NK-92 treated with Interleukin-12 subunit alpha and Interleukin-12 subunit beta, amount 100 ng/mL, for 24 hours (cell line): ENCODE data around the gene DOK6.

Source experiments
- DNase-seq: peaks from one replicate; lab custom pipeline; 2025; lab: John Stamatoyannopoulos, UW

Gene DOK6

DNA sequence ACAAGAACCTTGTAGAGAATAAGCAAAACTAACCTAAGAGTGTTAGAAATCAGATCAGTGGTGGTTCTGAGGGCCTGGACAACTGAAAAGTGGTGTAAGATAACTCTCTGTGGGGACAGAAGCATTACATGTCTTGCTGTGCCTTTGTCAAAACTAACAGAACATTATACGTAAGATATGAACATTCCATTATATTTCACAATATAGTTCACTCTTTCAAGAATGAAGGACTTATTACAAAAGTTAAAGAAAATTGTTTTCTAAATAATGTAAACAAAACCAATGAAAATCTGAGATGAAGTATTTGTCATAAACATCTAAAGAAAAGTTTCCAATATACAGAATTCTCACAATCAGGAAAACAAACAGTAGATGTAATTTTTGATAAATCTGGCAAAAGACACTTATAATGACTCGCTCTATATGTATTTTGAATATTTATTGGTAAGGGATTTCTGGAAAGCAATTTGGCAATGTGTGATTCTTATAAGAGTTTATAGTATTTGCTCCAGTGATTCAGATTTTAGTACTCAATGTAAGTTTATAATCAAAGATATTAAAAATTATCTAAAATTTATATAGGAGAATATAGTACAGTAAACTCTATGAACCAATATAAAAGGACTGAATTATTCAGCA lies 288.6 kb downstream of the DOK6 start:
- no peak for DNase-seq

DNA sequence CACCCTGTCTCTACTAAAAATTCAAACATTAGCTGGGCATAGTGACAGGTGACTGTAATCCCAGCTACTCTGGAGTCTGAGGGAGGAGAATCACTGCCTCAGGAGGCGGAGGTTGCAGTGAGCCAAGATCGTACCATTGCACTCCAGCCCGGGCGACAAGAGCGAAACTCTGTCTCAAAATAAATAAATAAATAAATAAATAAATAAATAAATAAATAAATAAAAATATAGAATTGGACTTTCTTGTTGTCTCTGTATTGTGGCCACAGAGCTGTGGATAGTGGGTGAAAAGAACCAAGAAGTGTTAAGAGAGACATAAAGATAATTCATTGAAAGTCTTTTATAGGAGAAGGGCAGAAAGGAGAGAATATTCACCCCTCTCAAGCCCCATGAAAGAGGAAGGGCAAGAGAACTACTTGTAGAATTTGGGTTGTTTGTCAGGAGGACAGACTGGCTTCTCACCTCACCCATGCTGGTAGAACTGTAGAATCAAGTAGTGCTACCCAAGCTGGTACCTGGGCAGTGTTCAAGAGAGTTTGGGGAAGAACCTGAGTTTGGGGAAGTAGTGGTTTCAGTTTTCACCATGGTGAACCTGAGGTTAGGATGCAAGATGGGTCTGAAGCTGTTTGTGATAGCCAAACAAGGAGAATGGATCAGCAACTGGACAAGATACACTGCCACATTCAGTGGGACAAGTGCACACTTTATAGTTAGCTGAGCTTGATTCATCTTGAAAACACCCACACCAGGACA lies 290.5 kb downstream of the DOK6 start:
- no peak for DNase-seq

DNA sequence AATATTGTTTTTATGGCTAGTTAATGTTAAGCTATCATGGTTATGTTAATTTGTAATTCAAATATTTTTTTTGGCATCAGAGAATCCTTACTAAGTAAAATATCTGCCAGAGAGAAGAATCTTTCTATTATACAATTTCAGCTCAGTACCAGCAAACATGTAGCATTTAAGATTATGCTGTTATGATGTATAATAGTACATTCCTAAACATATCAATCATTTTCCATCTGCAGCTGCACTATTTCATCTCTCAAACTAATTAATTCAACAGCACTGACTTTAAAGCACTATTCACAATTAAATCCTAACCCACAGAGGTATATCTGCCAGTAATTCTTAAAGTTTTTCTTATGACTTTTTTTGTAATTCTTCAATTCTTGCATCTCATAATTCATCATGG lies 296.4 kb downstream of the DOK6 start:
- DNase-seq: no peak

DNA sequence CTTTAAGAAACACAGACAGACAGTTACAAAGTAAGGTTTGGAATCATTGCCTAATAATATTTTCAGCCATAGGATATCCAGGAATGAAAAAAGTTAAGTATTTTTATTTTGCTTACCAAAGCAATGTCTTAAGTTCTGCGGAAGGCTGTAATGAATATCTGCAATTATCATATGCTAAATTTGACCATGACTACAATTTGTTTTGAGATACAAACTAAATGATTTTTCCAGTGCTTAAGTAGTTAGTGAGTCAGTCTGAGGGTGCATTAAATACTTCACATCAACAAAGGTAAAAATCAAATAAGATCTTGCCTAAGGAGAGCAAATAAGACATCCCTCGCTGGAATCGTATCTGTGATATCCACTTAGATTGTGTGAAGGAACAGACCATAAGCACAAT lies 297.0 kb downstream of the DOK6 start:
- no peak for DNase-seq

DNA sequence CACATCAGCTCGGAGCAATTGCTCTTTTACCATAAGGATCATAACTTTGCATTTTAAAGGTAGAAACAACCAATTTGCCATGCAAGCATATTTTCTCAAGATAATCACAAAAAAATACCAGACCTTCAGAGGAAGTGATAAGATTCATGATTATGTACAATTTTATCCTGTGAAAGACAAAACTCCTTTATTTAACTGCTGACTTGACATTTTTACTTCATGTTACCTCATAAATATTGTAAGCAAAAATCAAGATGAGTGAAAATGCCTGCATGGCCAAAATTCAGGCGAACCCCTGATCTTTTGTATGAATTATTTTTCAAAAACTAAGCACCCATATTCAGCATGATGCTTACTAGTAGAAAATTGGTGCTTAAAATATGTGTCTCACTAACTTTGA lies 300.6 kb downstream of the DOK6 start:
- DNase-seq: no peak

DNA sequence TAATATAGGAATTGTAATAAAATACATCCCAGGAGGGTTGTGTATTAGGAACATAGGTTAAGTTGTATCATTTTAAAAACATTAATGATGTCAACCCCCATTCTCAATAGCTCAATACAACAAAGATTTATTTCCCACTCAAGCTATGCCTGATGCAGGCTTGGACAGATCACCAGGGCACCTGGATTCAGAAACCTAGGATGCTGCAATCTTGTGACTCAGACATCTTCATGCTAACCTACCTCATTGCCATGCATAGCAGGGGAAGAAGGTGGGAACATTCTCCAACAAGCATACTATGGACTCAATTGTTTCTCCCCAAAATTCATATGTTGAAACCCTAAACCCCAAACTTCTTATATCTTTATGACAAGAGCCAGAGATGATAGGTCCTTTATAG lies 302.8 kb downstream of the DOK6 start:
- DNase-seq: no peak

DNA sequence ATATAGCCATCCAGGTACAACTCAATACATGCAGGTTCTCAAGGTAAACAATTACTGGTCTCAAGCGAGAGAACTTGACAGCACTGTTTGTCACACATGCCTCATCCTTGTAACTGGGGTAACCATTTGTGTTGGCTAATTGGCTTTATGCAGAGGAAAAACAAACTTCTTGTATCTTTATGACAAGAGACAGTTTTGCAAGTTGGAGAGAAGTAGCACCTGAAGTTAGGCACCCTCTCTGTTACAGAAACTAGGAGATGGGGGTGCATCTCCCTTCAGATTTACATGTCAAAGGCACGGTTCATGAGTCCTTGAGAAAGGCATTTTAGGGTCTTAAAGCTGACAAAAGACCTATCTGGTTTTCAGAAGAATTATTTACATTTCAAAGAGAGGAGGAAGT lies 305.3 kb downstream of the DOK6 start:
- no peak for DNase-seq

DNA sequence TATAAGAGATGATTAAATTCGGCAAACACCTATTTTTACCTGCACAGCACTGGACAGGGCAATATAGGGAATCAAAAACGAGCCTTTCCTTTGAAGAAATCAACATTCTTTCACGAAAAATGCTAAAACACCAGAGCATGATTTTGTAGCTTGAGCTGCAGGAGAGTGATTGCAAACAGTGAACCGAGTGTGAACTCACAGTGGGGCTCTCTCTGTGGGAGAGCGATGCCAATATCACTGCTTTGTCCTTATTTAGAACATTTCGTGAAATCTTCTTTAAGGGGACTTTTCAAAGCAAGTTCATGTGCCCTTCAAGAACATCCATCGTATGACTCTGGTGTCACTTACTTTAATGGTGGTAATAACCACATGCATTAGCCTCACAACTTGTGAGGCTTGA lies 308.2 kb downstream of the DOK6 start:
- DNase-seq: no peak

DNA sequence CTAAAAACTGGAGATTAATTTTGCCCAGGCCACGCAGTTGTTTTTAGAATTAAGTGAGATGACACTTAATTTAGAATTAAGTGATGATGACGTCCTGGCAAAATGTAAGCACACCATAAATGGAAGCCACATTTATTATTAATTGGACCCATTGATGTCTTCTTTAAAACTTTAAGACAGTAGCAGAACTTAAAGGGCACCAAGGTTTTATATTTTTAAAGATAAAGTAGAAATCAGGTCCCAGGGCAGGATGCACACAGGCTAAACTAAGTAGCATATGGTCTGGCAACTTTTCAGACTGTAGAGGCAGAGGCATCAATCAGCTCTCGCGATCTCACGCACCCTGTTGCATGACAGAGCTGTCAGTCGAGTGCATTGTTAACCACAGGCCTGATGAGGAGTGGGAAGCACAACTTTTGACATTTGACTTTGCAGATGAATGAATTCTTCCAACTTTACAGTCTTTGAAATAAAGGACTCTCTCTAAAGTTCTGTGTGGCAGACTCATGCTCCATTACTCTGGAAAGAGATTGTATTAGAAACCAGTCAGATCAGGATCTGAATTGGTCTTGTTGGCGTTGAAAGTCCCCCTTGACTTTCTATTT lies 314.6 kb downstream of the DOK6 start:
- DNase-seq: no peak

DNA sequence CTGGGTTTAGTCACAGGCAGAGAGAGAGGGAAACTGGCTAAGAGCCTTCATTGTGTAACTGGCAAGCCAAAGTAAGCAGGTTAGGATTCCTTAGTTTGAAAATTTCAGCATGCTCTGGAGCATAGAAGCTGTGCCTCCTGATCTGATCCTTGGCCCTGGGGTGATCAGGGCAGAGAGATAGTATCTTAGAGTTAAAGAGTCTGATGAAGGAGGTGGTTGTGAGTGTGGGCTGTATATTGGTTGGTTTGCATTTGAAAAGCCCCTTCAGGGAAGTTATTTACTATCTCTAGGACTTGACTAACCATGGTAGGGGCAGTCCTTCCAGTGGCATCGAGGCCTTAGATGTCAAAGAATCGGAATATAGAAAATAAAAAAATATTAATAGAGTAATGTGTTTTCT lies 316.9 kb downstream of the DOK6 start:
- no peak for DNase-seq

DNA sequence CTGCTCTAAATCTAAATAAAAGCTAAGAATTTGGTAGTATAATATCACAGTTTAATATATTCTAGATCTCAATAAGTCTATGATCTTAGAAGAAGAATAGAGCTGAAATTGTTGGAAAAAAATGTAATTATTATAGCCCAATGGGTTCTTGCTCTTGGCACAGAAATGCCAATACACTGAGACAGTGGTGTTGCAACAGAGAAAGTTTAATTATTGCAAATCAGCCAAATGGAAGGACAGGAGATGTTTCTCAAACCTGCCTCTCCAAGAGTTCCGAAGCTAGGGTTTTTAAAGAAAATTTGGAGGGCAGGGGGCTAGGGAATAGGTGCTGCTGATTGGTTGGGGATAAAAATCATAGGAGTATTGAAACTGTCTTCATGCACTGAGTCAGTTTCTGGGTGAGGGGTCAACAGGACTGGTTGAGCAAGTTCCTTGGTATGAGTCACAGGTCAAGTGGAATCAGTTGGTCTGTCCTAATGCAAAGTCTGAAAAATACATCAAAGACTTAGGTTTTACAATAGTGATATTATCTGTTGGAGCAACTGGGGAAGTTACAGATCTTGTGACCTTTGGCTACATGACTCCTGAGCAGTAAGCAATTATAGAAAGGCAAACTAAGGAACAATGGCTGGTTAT lies 318.3 kb downstream of the DOK6 start:
- DNase-seq: no peak

DNA sequence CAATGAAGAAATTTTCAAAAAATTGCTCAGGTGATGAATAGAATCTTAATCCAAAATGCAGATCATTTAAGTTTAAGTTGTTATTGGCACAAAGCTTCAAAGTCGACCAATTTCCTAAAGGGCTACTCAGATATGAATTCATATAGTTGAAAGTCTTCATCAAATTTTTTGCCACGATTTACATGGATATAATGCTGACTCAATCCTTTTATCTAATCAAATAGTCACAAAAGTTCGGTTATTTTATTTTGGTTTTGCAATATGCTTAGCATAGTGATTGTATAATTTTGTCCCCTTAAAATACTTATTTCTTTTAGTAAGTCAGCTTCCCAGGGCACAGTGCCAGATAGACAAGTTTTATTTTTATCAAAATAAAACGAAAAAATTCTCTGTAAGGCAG lies 319.7 kb downstream of the DOK6 start:
- DNase-seq: no peak

DNA sequence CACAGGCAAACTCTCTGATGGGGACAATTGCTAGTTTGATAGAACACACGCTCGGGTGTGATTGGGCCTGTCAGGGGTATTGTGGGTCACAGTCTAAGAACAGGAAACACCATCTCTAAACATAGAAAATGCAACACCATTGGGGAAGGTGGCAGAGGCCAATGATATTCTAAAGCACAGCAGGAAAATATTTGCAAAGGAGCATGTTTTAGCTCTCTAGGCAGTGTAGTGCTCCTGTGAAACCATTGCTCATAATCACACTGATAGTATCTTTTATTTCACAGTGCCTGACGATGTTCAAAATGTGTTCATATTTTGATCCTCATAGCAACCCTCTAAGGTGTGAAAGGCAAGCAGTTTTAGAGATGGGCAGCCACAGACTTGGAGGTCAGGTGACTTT lies 322.7 kb downstream of the DOK6 start:
- no peak for DNase-seq

DNA sequence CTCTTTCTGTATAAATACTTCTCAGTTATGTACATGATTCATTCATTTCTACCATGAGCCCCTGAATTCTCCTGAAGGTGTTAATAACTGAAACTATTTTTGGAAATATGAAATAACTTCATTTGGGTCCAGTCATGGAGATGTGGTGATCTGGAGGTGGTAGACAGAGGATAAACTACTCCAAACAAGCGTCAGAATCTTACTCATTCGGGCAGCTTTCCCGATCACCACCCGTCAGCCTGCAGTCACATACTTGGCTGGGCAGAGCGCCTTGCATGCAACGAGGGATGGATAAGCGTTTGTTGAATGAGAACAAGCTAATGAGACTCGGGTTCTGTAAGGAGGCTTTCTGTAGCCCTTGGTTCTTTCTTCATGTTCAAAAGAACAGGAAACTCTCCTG lies 324.3 kb downstream of the DOK6 start:
- DNase-seq: no peak

DNA sequence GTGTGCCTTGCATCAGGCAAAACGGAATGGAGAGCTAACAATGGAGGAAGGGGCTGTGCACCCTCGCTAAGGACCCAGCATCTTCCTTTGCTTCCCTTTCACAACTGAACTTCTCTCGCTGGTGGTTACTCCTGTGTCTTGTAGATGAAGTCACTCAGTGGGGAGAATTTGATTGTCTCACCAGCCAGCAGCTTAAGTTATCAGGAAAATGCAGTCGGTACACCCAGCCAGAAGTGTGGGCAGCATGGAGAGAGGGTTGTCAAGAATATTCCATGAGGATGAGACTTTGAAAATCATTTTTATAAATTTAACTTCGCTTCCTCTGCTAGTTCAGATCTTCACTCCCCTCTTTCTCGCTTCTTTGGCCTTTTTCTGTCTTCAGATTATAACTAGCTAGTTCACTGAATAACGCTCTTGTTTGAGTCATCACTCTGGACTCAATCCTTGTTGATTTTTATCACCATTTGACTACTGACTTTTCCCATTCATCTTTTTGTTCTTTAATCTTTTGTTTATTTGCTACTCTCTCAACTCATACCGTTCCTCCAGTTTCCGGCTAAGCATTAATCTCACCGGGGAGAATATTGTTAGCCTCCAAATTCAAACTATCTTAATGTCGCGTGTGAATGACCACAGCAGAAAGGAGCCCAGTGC lies 325.3 kb downstream of the DOK6 start:
- no peak for DNase-seq

DNA sequence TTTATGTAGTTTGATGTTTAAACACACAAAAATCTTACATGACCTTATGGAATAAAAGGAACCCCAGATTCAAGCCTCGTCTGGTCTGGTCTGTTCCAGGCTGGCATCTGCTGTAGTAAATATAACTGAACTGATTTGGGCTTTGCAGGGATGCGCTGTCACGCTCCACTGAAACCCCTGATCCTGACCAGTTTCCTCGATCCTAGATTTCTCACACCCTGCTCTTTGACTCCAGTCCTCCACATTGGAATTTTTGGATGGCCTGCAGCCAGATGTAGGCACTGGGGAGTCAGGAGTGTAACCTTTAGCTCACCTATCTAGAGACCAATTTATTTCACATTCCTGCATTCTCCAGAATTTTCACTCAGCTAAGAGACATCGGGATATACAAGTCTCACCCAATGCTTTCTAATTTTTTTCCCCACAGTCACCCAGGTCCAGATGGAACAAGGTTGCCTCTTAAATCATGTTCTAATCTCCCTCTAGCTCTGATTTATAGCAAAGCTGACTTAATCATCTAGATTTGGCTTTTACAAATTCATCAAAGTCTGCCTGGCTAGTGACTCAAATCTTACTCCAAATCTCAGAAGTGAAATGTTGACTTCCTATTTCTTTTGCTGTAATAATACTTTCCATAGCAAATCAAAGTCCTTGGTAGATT lies 327.4 kb downstream of the DOK6 start:
- no peak for DNase-seq

DNA sequence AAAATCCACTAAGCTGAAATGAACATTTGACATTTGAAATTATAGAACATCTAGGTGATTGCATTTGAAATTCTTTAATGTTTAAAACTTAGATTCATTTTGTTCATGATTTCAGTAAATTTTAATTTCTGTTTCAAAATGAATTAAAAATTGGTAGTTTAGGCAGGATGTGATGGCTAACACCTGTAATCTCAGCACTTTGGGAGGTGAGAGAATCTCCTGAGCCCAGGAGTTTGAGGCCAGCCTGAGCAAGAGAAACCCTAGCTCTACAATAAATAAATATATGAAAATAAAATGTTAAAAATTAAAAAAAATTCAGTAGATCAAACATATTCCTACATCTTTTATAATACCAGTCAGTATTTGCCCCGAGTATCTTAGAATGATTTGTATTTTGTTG lies 330.0 kb downstream of the DOK6 start:
- DNase-seq: no peak

DNA sequence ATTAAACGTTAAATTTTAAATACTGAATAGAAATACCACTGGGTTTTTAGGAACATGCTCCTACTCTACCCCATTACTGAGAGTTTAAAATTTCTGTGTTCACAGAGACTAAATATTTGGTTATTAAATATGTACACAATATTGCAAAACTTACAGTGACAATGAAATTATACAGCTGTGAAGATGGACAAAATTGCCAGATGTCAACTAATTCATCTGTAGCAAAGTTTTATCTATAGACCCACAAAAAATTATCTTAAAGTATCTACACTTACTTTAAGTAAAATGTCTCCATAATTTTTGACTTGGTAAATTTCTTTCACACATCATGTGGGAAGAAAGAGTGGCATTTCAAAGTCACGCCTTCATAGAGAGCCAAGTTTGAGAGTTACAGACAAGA lies 333.8 kb downstream of the DOK6 start:
- no peak for DNase-seq

DNA sequence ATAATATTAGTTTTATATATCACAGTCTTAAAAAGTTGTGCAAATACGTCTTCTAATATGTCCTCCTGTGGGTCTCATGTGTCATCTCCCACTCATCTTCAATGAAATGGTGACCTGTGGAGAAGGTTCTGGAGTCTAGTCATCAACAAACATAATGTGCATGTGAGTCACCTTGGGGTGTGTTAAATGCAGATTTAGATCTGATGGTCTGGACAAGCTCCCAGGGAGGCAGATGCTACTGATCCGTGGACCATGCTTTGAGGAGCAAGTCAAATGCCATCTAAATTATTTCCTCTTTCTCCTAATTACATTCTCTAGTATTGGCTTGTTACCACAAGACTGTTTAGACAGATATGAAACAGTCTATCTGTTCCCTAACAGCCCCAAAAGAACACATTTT lies 336.0 kb downstream of the DOK6 start:
- DNase-seq: no peak

DNA sequence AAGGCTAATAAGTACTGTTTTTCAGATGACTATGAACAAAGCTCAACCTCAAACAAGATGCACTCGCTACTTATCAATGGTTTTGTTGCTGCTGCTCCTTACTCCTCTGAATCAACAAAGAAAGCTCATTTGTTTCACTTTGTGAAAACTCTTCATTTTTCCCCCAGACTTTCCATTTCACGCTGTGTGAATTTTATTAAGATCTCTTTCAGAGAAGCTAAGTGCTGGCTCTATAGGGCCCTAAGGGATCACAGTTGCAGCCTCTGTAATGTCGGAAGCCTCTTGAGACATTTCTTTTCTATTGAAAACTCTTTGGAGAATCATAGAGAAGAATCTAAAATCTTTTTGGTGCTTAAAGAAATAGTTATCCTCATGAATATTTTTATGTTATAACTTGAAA lies 337.2 kb downstream of the DOK6 start:
- no peak for DNase-seq

DNA sequence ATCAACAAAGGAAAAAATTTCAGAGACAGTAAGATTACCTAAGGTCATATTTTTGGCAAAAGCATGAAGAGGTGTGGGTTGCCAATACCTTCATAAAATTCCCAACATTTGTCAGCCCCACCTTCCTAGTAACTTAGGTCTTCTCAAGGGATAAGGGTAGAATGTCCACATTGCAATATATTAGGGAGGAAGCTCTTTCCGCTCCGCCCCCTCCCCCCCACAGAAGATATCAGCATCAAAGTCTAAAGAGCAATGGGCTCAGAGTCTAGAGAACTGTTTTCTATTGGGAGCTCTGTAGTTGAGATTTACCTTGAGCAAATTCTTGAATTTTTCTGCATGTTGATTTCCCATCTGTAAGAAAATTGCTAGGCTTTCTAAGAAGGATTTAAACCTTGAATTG lies 346.7 kb downstream of the DOK6 start:
- DNase-seq: no peak

DNA sequence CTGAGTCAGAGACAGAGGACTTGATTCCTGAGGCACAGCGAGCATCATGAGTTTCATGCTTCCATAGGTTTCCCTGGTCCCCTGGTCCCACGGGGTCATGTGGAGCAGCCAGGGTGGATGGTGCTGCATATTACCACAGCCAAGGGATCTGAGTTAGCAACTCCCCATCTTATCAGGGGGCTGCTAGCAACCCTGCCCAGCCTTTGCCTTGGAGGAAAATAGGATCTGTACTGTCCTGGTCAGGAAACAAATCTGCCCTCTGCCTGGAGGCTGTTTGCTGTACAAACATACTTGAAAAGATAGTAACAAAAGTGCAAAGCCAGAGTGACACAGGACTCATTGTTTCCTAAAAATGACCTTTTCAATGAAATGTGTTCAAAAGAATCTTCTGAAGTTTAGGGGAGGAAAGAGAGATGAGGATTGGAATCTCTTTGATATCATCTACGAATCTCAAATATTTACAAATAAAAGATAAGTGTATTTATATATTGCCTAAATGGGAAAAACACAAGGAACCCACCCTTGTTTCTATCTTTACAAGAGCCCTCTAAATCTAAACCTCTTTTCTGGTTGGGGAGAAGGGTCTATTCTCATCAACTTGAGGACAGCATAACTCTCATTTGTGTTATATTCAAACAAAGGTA lies 352.2 kb downstream of the DOK6 start:
- DNase-seq: no peak
